Natural killer cell treated with Interleukin-12 subunit alpha and Interleukin-12 subunit beta and Interleukin-15 and Interleukin-18, amount 100 ng/mL, for 72 hours (primary cell): ENCODE results near the gene CEACAM16. TPM values are rescaled to one million over a fixed set of nuclear protein-coding genes. Genes with fewer than 3 reads are reported as not detected.
A peak's percentile ranks its signal among the peaks of the same experiment; 100 is the strongest.

Experiments
- ATAC-seq, 2 donors: fragments of 150-1000 bp; cut with Tn5 transposase in 1 of 2; sonication (Bioruptor Pico), chemical (Tn5 transposase) in 1 of 2; 2 replicates each; pipeline ENCODE4 v1.10.0; 2021
- DNase-seq: peaks from one replicate; pipeline ENCODE4 v3.0.0; 2022; ENCODE audit warnings: low spot score
- H3K27ac Mint-ChIP-seq, 2 donors: 1 replicate in 1 of 2; 2 replicates in 1 of 2; pipeline ENCODE4 v1.8.0; 2022; ENCODE audit warnings: mixed read lengths in 2 of 2, mild to moderate bottlenecking in 1 of 2, moderate library complexity in 1 of 2
- H3K27me3 Mint-ChIP-seq, 2 donors: 1 replicate in 1 of 2; 2 replicates in 1 of 2; pipeline ENCODE4 v1.8.0; 2022; ENCODE audit warnings: mixed read lengths in 2 of 2
- H3K36me3 Mint-ChIP-seq: one replicate; pipeline ENCODE4 v1.8.0; 2022; ENCODE audit warnings: mixed read lengths
- H3K4me1 Mint-ChIP-seq, 2 donors: 1 replicate in 1 of 2; 2 replicates in 1 of 2; pipeline ENCODE4 v1.8.0; 2022; ENCODE audit warnings: low read depth in 2 of 2, mixed read lengths in 2 of 2, mild to moderate bottlenecking in 1 of 2
- H3K4me3 Mint-ChIP-seq: one replicate; pipeline ENCODE4 v1.8.0; 2022; ENCODE audit warnings: mixed read lengths
- H3K9me3 Mint-ChIP-seq: 2 replicates; pipeline ENCODE4 v1.8.0; 2022; ENCODE audit warnings: mixed read lengths
- total RNA-seq, 2 donors: library from RNA; stranded (reverse); gene quantifications; one replicate each; pipeline ENCODE4 v1.2.3, GENCODE V29; 2022

Gene CEACAM16
- total RNA-seq, 2 donors from 2014 or later = not detected

DNA sequence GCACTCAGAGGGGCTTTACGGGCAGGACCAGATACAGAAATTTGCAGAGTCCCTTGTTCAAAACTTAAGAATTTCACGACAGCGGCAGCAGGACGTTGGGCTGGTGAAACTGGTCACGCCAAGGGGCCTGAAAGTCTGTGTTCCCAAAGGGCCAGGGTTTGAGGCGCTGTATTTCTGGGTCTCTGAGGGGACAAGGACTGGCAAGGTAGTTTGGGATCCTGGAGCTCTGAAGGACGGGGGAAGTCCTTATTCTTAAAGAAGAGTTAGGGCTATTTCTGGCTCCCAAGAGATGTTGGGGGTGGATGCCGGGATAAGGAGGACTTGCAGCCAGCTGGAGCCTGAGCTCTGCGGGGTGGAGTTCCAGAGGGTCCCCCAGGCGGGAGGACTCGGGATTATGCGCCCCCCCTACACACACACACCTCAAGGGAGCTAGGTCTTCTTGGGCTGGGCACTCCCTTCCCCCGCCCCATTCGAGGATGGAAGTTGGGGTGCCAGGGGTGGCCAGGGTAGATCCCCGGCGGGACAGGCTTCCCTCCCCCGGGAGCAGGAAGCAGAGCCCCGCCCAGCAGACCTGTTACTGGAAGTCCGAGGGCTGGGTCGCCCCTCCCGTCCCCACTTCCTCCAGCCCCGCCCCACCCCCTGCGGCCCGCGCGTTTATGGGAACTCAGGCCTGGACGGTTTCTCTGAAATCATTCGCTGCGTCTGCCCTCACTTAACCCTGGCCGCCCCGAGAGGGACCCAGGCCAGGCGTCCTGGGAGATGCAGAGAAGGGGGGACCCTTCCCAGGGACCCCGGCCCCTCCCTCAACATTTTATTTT is 55.2 kb downstream of the CEACAM16 start:
- Mint-ChIP-seq H3K4me3 (peak overlapping the region; percentile 98), H3K4me1 (peaks cover 44 to 63% of the 10 kb centered on the region in 2 donors)

DNA sequence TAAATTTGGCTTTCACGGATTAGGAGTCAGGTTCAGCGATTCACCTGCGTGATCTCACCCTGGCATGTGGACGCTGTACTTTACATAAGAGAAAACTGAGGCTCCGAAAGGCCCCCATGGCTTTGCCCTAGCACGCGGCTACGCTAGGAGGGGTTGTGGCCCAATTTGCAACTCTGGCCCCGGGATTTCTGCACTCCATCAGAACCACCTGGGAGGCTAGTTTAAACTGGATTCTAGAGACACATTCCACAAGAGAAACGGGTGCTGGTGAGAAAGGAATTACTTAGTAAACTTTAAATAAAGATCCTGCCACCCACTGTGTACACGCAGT is 55.8 kb downstream of the CEACAM16 start:
- Mint-ChIP-seq H3K4me3 (peak overlapping the region; percentile 98), H3K27me3 (no peaks in the 10 kb centered on the region), H3K9me3 (no peaks in the 10 kb centered on the region), H3K4me1 (peaks cover 46 to 60% of the 10 kb centered on the region in 2 donors), H3K27ac (peak overlapping the region; percentile 84 to 98), H3K36me3 (peaks cover 21% of the 10 kb centered on the region)
- DNase-seq (no peak), ATAC-seq (no peak)

More for the DNA sequence above, 55.2 kb downstream of the CEACAM16 start:
- Mint-ChIP-seq H3K27ac (peak overlapping the region; percentile 84 to 98), H3K27me3 (no peaks in the 10 kb centered on the region), H3K36me3 (peaks cover 27% of the 10 kb centered on the region), H3K9me3 (no peaks in the 10 kb centered on the region)
- peak; percentile 56 to 74 for ATAC-seq
- peak; percentile 95 for DNase-seq

DNA sequence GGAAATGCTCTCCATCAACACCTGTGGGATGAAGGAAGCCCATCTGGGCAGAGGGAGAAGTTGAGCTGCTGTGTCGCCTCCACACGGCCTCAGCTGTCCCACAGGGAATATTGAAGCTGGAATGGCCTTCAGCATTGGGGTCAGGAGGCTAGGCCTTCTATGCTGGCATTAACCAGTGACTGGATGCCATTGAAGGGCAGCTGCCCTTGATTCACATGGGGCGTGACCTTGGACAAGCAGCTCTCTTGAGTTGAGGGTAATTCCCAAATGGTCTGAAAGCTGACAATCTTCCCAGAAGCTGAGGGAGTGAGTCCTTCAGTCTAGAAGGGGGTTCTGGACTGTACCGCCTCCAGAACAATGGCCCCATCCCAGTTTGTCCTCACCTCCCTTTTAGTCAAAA is 56.3 kb downstream of the CEACAM16 start:
- ATAC-seq (no peak), DNase-seq (no peak)
- H3K4me1 Mint-ChIP-seq = peaks cover 51 to 60% of the 10 kb centered on the region in 2 donors
- H3K27me3 Mint-ChIP-seq = no peaks in the 10 kb centered on the region
- H3K27ac Mint-ChIP-seq = peak overlapping the region; percentile 84 to 98
- H3K9me3 Mint-ChIP-seq = no peaks in the 10 kb centered on the region
- peaks cover 17% of the 10 kb centered on the region for H3K36me3 Mint-ChIP-seq
- peak overlapping the region; percentile 98 for H3K4me3 Mint-ChIP-seq

DNA sequence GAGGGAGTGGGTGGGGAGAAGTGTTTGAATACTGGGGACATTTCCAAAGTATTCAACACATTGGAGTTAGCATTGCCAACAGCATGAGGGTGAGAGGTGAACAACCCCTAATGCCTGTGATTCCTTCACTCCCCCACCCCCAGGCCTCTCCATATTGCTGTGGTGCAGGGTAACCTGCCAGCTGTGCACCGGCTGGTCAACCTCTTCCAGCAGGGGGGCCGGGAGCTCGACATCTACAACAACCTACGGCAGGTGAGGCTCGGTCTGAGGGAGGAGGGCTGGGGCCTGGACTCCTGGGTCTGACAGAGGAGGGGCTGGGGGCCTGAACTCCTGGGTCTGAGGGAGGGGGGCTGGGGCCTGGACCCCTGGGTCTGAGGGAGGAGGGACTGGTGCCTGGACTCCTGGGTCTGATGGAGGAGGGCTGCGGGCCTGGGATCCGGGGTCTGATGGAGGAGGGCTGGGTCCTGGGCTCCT is 57.2 kb downstream of the CEACAM16 start:
- H3K27ac Mint-ChIP-seq = peak overlapping the region; percentile 84 to 98
- H3K4me1 Mint-ChIP-seq = peaks cover 51 to 60% of the 10 kb centered on the region in 2 donors
- DNase-seq (no peak), ATAC-seq (no peak)
- H3K36me3 Mint-ChIP-seq = peaks cover 10% of the 10 kb centered on the region
- H3K27me3 Mint-ChIP-seq = no peaks in the 10 kb centered on the region
- H3K9me3 Mint-ChIP-seq = no peaks in the 10 kb centered on the region
- H3K4me3 Mint-ChIP-seq = peak overlapping the region; percentile 98

DNA sequence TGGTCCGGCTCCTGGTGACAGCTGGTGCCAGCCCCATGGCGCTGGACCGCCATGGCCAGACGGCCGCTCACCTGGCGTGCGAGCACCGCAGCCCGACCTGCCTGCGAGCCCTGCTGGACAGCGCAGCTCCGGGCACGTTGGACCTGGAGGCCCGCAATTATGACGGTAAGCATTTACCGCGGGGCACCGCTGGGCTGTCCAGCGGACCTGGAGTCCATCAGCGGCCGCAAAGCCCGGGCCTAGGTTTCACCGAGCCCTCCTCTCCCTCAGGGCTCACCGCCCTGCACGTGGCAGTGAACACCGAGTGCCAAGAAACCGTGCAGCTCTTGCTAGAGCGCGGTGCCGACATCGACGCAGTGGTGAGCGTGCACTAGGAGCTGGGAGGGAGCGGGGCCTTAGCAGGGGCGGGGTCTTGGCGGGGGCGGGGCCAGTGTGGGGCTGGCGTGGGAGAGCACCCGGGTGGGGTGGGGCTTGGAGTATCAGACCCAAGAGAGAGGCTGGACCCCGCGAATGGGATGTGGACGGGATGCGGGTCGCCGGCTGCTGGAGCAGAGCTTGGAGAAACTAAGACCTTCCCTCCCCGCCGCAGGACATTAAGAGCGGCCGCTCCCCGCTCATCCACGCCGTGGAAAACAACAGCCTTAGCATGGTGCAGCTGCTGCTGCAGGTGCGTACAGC is 58.2 kb downstream of the CEACAM16 start:
- H3K27ac Mint-ChIP-seq = peak overlapping the region; percentile 51 to 84
- no peak for ATAC-seq
- no peaks in the 10 kb centered on the region for H3K9me3 Mint-ChIP-seq
- peaks cover 7% of the 10 kb centered on the region for H3K36me3 Mint-ChIP-seq
- H3K27me3 Mint-ChIP-seq = no peaks in the 10 kb centered on the region
- no peak overlapping the region for H3K4me3 Mint-ChIP-seq
- H3K4me1 Mint-ChIP-seq = peaks cover 48 to 56% of the 10 kb centered on the region in 2 donors
- DNase-seq = no peak

DNA sequence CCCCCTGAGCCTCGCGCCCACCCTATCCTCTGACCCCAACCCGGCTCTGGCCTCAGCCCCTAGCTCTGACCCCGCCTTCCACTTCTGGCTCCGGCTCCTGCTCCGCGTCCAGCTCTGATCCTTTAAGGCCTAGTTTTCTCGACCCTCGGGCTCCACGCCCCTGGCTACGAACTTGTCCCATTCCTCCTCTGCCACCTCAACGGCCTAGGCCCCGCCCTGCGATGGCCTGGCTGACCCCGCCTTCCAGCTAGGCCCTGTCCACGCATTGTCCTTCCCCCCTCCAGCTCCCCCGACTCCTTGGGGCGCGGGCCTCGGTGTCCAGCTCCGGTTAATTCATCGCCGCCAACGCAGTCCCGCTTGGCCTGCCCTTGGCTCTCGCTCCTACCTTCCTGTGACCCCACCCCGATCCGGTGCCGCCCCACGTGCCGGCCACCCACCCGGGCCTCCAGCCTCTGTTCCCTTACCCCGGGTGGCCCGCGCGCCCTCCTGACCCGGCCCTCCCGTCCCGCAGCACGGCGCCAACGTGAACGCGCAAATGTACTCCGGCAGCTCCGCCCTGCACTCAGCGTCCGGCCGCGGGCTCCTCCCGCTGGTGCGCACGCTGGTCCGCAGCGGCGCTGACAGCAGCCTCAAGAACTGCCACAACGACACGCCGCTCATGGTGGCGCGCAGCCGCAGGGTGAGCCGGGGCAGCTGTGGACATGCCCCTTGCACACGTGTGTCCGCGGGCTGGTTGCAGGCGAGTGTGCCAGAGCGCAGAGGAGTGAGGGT is 59.0 kb downstream of the CEACAM16 start:
- DNase-seq = no peak
- ATAC-seq = no peak
- no peaks in the 10 kb centered on the region for H3K27me3 Mint-ChIP-seq
- peak overlapping the region; percentile 69 to 95 for H3K27ac Mint-ChIP-seq
- peaks cover 41 to 50% of the 10 kb centered on the region in 2 donors for H3K4me1 Mint-ChIP-seq
- no peaks in the 10 kb centered on the region for H3K36me3 Mint-ChIP-seq
- peak overlapping the region; percentile 53 for H3K4me3 Mint-ChIP-seq
- H3K9me3 Mint-ChIP-seq = no peaks in the 10 kb centered on the region

DNA sequence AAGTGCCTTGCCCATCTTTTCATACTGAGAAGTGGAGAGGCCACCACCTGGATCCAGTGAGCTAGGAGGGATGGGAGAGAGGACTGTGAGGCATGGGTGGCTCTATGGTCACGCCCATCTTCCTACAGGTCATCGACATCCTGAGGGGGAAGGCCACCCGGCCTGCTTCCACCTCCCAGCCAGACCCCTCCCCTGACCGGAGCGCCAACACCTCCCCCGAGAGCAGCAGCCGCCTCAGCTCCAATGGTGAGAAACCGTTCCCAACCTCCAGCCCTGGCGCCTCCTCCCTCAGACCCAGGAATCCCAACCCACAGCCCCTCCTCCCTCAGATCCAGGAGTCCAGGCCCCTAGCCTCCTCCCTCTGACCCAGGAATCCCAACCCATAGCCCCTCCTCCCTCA is 59.6 kb downstream of the CEACAM16 start:
- ATAC-seq (no peak), DNase-seq (no peak)
- Mint-ChIP-seq H3K4me3 (peak overlapping the region; percentile 53), H3K27me3 (no peaks in the 10 kb centered on the region), H3K27ac (peak overlapping the region; percentile 69 to 95), H3K4me1 (peaks cover 34 to 48% of the 10 kb centered on the region in 2 donors), H3K9me3 (no peaks in the 10 kb centered on the region), H3K36me3 (no peaks in the 10 kb centered on the region)

DNA sequence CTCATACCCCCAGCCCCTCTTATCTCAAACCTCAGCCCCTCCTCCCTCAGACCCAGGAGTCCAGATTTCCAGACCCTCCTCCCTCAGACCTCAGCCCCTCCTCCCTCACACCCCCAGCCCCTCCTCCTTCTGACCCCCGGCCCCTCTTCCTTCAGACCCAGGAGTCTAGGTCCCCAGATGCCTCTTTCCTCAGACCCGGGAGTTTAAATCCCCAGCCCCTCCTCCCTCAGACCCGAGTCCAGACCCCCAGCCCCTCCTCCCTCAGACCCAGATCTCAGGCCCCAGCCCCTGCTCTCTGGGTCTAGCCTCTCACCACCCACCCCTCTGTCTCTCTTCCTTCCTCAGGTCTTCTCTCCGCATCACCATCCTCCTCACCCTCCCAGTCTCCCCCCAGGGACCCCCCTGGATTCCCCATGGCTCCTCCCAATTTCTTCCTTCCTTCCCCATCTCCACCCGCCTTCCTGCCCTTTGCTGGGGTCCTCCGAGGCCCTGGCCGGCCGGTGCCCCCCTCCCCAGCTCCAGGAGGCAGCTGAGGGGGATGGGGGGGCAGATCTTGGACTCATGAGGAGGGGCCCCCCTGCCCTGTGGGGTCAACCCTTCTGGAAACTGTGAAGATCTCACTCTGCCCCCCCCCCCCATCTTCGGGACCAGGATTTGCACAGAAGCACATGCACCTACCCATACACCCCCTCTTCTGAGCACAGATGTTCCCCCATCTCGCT is 60.3 kb downstream of the CEACAM16 start:
- Mint-ChIP-seq H3K9me3 (no peaks in the 10 kb centered on the region), H3K27ac (peak overlapping the region; percentile 85 to 95), H3K27me3 (no peaks in the 10 kb centered on the region), H3K36me3 (no peaks in the 10 kb centered on the region), H3K4me1 (peaks cover 29 to 46% of the 10 kb centered on the region in 2 donors), H3K4me3 (peak overlapping the region; percentile 68)
- ATAC-seq (no peak), DNase-seq (no peak)

Other genes with a start within 250 kb of the CEACAM16 start
- 1 to 10 TPM; 9.2 to 9.3 TPM for gene ZNF180, start 198.6 kb upstream of the CEACAM16 start, total RNA-seq
- not detected for gene CEACAM20, start 169.5 kb upstream of the CEACAM16 start, total RNA-seq
- gene IGSF23, start 85.6 kb upstream of the CEACAM16 start, total RNA-seq = not detected
- gene PVR, start 55.2 kb upstream of the CEACAM16 start, total RNA-seq = 10 to 100 TPM; 11.7 to 20.3 TPM
- 1 to 10 TPM; 1.6 to 1.9 TPM for gene CEACAM19, start 27.7 kb upstream of the CEACAM16 start, total RNA-seq
- gene BCL3, start 49.6 kb downstream of the CEACAM16 start, total RNA-seq = 100 to 1,000 TPM; 117 to 122 TPM
- gene CBLC, start 78.7 kb downstream of the CEACAM16 start, total RNA-seq = not detected
- not detected for gene BCAM, start 110.0 kb downstream of the CEACAM16 start, total RNA-seq
- 1 to 10 TPM; 1.3 to 1.6 TPM for gene NECTIN2, start 147.1 kb downstream of the CEACAM16 start, total RNA-seq
- 100 to 1,000 TPM; 119 to 240 TPM for gene TOMM40, start 192.1 kb downstream of the CEACAM16 start, total RNA-seq
- 1 to 10 TPM; 1.5 to 1.6 TPM for gene APOE, start 206.6 kb downstream of the CEACAM16 start, total RNA-seq
- not detected for gene APOC1, start 215.5 kb downstream of the CEACAM16 start, total RNA-seq
- not detected for gene APOC4, start 243.1 kb downstream of the CEACAM16 start, total RNA-seq
- gene APOC2, start 246.9 kb downstream of the CEACAM16 start, total RNA-seq = 1 to 10 TPM in 1 of 2 donors, not detected in 1; 4.6 TPM